Sigmoid colon (tissue), 4 donors: ENCODE measurements around the gene ITIH6.
A peak's percentile ranks its signal among the peaks of the same experiment; 100 is the strongest.

Source experiments
- EP300 ChIP-seq, 4 donors: sonication (generic); formaldehyde crosslinking; IDR thresholded peaks; one replicate each; pipeline ENCODE4 v1.6.1; 2017; ENCODE audit warnings: antibody characterized with exemption in 4 of 4
- POLR2A ChIP-seq, 2 donors: fragments of 450-650 bp; IDR thresholded peaks; one replicate each; pipeline ENCODE4 v1.6.1; 2016; ENCODE audit warnings: antibody characterized with exemption in 2 of 2, mild to moderate bottlenecking in 2 of 2, moderate library complexity in 2 of 2
- POLR2AphosphoS5 ChIP-seq, 4 donors: sonication (generic); formaldehyde crosslinking; IDR thresholded peaks; one replicate each; pipeline ENCODE4 v1.6.1; 2017; ENCODE audit warnings: antibody characterized with exemption in 4 of 4
- TF ChIP-seq, protein P1 (sequence below), 4 experiments: fragments of 450-650 bp in 3 of 4; fragments of 200-600 bp in 1 of 4; IDR thresholded peaks; one replicate each; pipeline ENCODE4 v1.5.1; 2016 to 2019; ENCODE audit warnings: antibody characterized with exemption in 4 of 4, mild to moderate bottlenecking in 3 of 4, moderate library complexity in 2 of 4

DNA sequence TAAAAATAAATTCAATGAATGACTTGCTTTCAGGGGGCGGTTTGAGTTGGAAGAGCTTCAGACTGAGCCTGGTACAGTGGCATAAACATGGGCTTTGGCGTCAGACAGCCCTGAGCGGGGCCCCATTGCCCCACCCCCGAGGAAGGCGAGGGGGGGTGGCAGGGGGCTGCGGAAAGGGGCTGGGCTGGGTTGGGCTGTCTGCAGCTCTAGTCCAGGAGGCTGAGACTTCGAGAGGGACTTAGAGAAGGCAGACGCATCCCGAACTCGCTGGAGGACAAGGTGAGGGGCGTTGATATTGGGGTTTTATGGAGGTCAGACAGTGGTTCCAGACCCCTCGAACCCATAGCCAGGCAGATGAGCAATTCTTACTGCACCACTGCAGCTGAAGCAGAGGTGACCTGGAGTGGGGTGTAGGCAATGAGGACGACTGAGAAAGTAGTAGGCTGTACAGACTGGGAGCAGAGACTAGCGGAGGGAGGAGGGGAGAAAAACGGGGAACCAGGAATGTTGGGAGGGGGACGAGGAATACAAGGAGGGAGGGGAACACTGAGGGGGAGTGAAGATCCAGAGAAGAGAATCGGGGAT, 9.6 kb upstream of the ITIH6 start, which contains the start of gene MAGED2:
- peak; percentile 11 to 27 for TF ChIP-seq POLR2A (IDR thresholded peaks at IDR 0.05)
- TF ChIP-seq, protein P1, sequence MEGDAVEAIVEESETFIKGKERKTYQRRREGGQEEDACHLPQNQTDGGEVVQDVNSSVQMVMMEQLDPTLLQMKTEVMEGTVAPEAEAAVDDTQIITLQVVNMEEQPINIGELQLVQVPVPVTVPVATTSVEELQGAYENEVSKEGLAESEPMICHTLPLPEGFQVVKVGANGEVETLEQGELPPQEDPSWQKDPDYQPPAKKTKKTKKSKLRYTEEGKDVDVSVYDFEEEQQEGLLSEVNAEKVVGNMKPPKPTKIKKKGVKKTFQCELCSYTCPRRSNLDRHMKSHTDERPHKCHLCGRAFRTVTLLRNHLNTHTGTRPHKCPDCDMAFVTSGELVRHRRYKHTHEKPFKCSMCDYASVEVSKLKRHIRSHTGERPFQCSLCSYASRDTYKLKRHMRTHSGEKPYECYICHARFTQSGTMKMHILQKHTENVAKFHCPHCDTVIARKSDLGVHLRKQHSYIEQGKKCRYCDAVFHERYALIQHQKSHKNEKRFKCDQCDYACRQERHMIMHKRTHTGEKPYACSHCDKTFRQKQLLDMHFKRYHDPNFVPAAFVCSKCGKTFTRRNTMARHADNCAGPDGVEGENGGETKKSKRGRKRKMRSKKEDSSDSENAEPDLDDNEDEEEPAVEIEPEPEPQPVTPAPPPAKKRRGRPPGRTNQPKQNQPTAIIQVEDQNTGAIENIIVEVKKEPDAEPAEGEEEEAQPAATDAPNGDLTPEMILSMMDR (IDR thresholded peaks at IDR 0.05) = no peak
- peak; percentile 24 to 84 (median 68) for TF ChIP-seq POLR2AphosphoS5 (IDR thresholded peaks at IDR 0.05)
- TF ChIP-seq EP300 (IDR thresholded peaks at IDR 0.05) = no peak
